ENCODE data around the gene ENTPD2. TPM values are rescaled to one million over a fixed set of nuclear protein-coding genes. Genes with fewer than 3 reads are reported as not detected.

ENTPD2 gene
- total RNA-seq, 1 experiment from 2014 or later = 8.3 TPM

DNA sequence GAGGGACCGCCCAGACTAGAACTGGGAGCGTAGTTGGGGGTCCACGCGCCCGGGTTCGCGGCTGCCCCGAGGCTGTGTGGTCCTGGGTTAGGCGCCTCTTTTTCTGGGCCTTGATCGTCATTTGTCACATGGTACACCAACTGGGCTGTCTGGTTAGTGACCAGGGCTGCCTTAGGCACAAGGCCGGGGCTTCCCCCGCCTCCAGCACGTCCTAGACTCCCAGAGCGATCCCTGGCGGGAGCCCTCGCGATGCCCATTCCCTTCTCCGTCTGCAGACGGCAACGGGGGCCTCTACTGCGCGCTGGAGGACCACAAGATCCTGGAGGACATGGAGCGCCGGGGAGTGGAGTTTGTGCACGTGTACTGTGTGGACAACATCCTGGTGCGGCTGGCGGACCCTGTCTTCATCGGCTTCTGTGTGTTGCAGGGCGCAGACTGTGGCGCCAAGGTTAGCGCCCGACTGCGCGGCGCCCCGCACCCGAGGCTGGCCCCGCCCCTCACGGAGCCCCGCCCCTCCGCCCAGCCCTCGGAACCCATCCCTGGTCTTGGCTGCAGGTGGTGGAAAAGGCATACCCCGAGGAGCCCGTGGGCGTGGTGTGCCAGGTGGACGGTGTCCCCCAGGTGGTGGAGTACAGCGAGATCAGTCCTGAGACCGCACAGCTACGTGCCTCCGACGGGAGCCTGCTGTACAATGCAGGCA is 25.0 kb upstream of the ENTPD2 start:
- ATAC-seq (peak; percentile 43), DNase-seq (ENCODE audit: low spot score) (peak; percentile 58)
- TF ChIP-seq, protein P1, sequence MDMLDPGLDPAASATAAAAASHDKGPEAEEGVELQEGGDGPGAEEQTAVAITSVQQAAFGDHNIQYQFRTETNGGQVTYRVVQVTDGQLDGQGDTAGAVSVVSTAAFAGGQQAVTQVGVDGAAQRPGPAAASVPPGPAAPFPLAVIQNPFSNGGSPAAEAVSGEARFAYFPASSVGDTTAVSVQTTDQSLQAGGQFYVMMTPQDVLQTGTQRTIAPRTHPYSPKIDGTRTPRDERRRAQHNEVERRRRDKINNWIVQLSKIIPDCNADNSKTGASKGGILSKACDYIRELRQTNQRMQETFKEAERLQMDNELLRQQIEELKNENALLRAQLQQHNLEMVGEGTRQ (CRISPR knock-in tag; IDR thresholded peaks at IDR 0.05) = 0 out of 2 replicates have a peak, but pooled peaks have one; percentile 7
- TF ChIP-seq ZNF317 (CRISPR knock-in tag; IDR thresholded peaks at IDR 0.05; ENCODE audit: borderline replicate concordance, low read depth) = no peak
- Mint-ChIP-seq H3K27ac (no peak overlapping the region), H3K36me3 (no peaks in the 10 kb centered on the region), H3K27me3 (ENCODE audit: low read depth) (peaks cover 36% of the 10 kb centered on the region), H3K4me3 (peak overlapping the region; percentile 69), H3K4me1 (peaks cover 16% of the 10 kb centered on the region), H3K9me3 (no peaks in the 10 kb centered on the region)
- CTCF ChIA-PET = interaction anchor here (0.6 to 4.3 kb wide), 6 partner anchors 10 to 158 kb away, joined by 3 to 69 read pairs (median 5); partner anchors contain the start of genes NPDC1 and SAPCD2
- POLR2A ChIA-PET = no interaction called here

DNA sequence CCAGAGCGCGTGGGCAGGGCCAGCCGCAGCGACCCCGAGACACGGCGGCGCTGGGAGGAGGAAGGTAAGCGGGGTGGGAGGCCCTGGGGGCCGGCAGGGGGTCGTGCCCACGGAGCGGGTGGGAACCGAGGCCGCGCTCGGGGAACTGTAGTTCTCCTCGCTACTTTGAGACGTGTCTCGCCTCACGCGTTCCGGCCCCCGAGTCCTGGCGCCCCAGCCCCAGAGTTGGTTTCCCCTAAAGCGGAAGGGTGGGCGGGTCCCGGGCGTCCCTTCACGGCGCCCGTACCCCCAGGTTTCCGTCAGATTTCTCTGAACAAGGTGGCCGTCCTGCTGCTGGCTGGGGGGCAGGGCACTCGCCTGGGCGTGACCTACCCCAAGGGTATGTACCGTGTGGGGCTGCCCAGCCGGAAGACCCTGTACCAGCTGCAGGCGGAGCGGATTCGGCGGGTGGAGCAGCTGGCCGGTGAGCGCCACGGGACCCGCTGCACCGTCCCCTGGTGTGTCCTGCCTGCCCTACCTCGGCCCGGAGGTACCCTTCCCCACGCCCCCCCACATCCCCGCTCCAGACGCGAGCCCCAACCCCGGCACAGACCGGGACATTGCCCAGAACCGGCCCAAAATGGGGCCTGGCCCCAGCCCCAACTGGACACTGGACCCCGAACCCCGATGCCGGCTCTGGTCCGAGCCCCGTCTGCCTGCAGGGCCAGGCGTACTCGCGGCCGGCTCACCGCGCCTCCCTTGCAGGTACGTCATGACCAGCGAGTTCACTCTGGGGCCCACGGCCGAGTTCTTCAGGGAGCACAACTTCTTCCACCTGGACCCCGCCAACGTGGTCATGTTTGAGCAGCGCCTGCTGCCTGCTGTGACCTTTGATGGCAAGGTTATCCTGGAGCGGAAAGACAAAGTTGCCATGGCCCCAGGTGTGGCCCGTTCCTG is 24.2 kb upstream of the ENTPD2 start:
- no peaks in the 10 kb centered on the region for H3K36me3 Mint-ChIP-seq
- CTCF ChIA-PET = interaction anchor here (0.6 to 4.3 kb wide), 11 partner anchors 9 to 159 kb away, joined by 3 to 69 read pairs (median 13); partner anchors contain the start of genes MAN1B1, NPDC1 and SAPCD2
- 0 out of 2 replicates have a peak, but pooled peaks have one; percentile 4 for ATAC-seq

More for the DNA sequence above, 24.2 kb upstream of the ENTPD2 start:
- Mint-ChIP-seq H3K27ac (no peak overlapping the region), H3K9me3 (no peaks in the 10 kb centered on the region), H3K27me3 (ENCODE audit: low read depth) (peaks cover 36% of the 10 kb centered on the region), H3K4me1 (peaks cover 16% of the 10 kb centered on the region), H3K4me3 (peak overlapping the region; percentile 69)
- no peak for TF ChIP-seq NR2C2 (CRISPR knock-in tag; IDR thresholded peaks at IDR 0.05)
- no peak for TF ChIP-seq ETV6 (CRISPR knock-in tag; IDR thresholded peaks at IDR 0.05)
- no peak for TF ChIP-seq FOXK1 (CRISPR knock-in tag; IDR thresholded peaks at IDR 0.05)
- TF ChIP-seq, protein P2, sequence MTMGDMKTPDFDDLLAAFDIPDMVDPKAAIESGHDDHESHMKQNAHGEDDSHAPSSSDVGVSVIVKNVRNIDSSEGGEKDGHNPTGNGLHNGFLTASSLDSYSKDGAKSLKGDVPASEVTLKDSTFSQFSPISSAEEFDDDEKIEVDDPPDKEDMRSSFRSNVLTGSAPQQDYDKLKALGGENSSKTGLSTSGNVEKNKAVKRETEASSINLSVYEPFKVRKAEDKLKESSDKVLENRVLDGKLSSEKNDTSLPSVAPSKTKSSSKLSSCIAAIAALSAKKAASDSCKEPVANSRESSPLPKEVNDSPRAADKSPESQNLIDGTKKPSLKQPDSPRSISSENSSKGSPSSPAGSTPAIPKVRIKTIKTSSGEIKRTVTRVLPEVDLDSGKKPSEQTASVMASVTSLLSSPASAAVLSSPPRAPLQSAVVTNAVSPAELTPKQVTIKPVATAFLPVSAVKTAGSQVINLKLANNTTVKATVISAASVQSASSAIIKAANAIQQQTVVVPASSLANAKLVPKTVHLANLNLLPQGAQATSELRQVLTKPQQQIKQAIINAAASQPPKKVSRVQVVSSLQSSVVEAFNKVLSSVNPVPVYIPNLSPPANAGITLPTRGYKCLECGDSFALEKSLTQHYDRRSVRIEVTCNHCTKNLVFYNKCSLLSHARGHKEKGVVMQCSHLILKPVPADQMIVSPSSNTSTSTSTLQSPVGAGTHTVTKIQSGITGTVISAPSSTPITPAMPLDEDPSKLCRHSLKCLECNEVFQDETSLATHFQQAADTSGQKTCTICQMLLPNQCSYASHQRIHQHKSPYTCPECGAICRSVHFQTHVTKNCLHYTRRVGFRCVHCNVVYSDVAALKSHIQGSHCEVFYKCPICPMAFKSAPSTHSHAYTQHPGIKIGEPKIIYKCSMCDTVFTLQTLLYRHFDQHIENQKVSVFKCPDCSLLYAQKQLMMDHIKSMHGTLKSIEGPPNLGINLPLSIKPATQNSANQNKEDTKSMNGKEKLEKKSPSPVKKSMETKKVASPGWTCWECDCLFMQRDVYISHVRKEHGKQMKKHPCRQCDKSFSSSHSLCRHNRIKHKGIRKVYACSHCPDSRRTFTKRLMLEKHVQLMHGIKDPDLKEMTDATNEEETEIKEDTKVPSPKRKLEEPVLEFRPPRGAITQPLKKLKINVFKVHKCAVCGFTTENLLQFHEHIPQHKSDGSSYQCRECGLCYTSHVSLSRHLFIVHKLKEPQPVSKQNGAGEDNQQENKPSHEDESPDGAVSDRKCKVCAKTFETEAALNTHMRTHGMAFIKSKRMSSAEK (CRISPR knock-in tag; IDR thresholded peaks at IDR 0.05; ENCODE audit: borderline replicate concordance) = no peak
- TF ChIP-seq, protein P1 (CRISPR knock-in tag; IDR thresholded peaks at IDR 0.05) = 0 out of 2 replicates have a peak, but pooled peaks have one; percentile 16
- TF ChIP-seq SMAD3 (CRISPR knock-in tag; IDR thresholded peaks at IDR 0.05; ENCODE audit: borderline replicate concordance) = no peak
- no peak for TF ChIP-seq GABPB1 (CRISPR knock-in tag; IDR thresholded peaks at IDR 0.05)
- 0 out of 2 replicates have a peak, but pooled peaks have one; percentile 37 for TF ChIP-seq TP53 (CRISPR knock-in tag; IDR thresholded peaks at IDR 0.05)
- TF ChIP-seq, protein P3, sequence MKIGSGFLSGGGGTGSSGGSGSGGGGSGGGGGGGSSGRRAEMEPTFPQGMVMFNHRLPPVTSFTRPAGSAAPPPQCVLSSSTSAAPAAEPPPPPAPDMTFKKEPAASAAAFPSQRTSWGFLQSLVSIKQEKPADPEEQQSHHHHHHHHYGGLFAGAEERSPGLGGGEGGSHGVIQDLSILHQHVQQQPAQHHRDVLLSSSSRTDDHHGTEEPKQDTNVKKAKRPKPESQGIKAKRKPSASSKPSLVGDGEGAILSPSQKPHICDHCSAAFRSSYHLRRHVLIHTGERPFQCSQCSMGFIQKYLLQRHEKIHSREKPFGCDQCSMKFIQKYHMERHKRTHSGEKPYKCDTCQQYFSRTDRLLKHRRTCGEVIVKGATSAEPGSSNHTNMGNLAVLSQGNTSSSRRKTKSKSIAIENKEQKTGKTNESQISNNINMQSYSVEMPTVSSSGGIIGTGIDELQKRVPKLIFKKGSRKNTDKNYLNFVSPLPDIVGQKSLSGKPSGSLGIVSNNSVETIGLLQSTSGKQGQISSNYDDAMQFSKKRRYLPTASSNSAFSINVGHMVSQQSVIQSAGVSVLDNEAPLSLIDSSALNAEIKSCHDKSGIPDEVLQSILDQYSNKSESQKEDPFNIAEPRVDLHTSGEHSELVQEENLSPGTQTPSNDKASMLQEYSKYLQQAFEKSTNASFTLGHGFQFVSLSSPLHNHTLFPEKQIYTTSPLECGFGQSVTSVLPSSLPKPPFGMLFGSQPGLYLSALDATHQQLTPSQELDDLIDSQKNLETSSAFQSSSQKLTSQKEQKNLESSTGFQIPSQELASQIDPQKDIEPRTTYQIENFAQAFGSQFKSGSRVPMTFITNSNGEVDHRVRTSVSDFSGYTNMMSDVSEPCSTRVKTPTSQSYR (CRISPR knock-in tag; IDR thresholded peaks at IDR 0.05) = no peak
- no peak for TF ChIP-seq OVOL2 (CRISPR knock-in tag; IDR thresholded peaks at IDR 0.05; ENCODE audit: borderline replicate concordance)
- TF ChIP-seq, protein P4, sequence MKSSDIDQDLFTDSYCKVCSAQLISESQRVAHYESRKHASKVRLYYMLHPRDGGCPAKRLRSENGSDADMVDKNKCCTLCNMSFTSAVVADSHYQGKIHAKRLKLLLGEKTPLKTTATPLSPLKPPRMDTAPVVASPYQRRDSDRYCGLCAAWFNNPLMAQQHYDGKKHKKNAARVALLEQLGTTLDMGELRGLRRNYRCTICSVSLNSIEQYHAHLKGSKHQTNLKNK (CRISPR knock-in tag; IDR thresholded peaks at IDR 0.05) = no peak
- TF ChIP-seq KAT7 (CRISPR knock-in tag; IDR thresholded peaks at IDR 0.05; ENCODE audit: borderline replicate concordance) = no peak
- TF ChIP-seq SP1 (CRISPR knock-in tag; conservative IDR thresholded peaks at IDR 0.05) = 0 out of 2 replicates have a peak, but pooled peaks have one; percentile 34
- TF ChIP-seq ZNF138 (CRISPR knock-in tag; conservative IDR thresholded peaks at IDR 0.05) = no peak
- no peak for TF ChIP-seq PRRX2 (CRISPR knock-in tag; IDR thresholded peaks at IDR 0.05)
- TF ChIP-seq, protein P5, sequence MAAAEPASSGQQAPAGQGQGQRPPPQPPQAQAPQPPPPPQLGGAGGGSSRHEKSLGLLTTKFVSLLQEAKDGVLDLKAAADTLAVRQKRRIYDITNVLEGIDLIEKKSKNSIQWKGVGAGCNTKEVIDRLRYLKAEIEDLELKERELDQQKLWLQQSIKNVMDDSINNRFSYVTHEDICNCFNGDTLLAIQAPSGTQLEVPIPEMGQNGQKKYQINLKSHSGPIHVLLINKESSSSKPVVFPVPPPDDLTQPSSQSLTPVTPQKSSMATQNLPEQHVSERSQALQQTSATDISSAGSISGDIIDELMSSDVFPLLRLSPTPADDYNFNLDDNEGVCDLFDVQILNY (CRISPR knock-in tag; IDR thresholded peaks at IDR 0.05) = no peak
- TF ChIP-seq, protein P6, sequence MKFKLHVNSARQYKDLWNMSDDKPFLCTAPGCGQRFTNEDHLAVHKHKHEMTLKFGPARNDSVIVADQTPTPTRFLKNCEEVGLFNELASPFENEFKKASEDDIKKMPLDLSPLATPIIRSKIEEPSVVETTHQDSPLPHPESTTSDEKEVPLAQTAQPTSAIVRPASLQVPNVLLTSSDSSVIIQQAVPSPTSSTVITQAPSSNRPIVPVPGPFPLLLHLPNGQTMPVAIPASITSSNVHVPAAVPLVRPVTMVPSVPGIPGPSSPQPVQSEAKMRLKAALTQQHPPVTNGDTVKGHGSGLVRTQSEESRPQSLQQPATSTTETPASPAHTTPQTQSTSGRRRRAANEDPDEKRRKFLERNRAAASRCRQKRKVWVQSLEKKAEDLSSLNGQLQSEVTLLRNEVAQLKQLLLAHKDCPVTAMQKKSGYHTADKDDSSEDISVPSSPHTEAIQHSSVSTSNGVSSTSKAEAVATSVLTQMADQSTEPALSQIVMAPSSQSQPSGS (CRISPR knock-in tag; IDR thresholded peaks at IDR 0.05; ENCODE audit: borderline replicate concordance, low read depth) = no peak
- POLR2A ChIA-PET = interaction anchor here (1.0 kb wide), 1 partner anchor 8 kb away, joined by 6 read pairs; the partner anchor contains the start of gene MAN1B1
- peak; percentile 34 for DNase-seq (ENCODE audit: low spot score)
